Measurements from ENCODE around the gene NPAS3.

The NPAS3 gene

GRCh38 chr14:33150666-33151428 lies 212.2 kb downstream of the NPAS3 start:
- TF ChIP-seq TAF1 (IDR thresholded peaks at IDR 0.05; ENCODE audit: borderline replicate concordance, insufficient read depth, low read length) (no peak), REST (IDR thresholded peaks at IDR 0.05; ENCODE audit: insufficient read depth in 1 of 2, low read depth in 2 of 2, low read length in 2 of 2) (no peak), POLR2AphosphoS5 (IDR thresholded peaks at IDR 0.05; ENCODE audit: low read depth, low read length) (no peak), FOXP2 (optimal IDR thresholded peaks at IDR 0.05; ENCODE audit: borderline replicate concordance, extremely low read depth, extremely low read length, insufficient read depth) (no peak), SIN3A (IDR thresholded peaks at IDR 0.05; ENCODE audit: borderline replicate concordance, insufficient read depth, low read length) (no peak)

- no peak for TF ChIP-seq REST (IDR thresholded peaks at IDR 0.05; ENCODE audit: insufficient read depth in 1 of 2, low read depth in 2 of 2, low read length in 2 of 2)
- TF ChIP-seq FOXP2 (optimal IDR thresholded peaks at IDR 0.05; ENCODE audit: borderline replicate concordance, extremely low read depth, extremely low read length, insufficient read depth), result no peak
- TF ChIP-seq POLR2AphosphoS5 (IDR thresholded peaks at IDR 0.05; ENCODE audit: low read depth, low read length), result no peak
- no peak for TF ChIP-seq SIN3A (IDR thresholded peaks at IDR 0.05; ENCODE audit: borderline replicate concordance, insufficient read depth, low read length)
- TF ChIP-seq TAF1 (IDR thresholded peaks at IDR 0.05; ENCODE audit: borderline replicate concordance, insufficient read depth, low read length), result no peak
Observed at GRCh38 chr14:33163109-33163508, 224.4 kb downstream of the NPAS3 start.

GRCh38 chr14:33163600-33163999 lies 224.9 kb downstream of the NPAS3 start:
- TF ChIP-seq FOXP2 (optimal IDR thresholded peaks at IDR 0.05; ENCODE audit: borderline replicate concordance, extremely low read depth, extremely low read length, insufficient read depth) (no peak), POLR2AphosphoS5 (IDR thresholded peaks at IDR 0.05; ENCODE audit: low read depth, low read length) (no peak), REST (IDR thresholded peaks at IDR 0.05; ENCODE audit: insufficient read depth in 1 of 2, low read depth in 2 of 2, low read length in 2 of 2) (no peak), TAF1 (IDR thresholded peaks at IDR 0.05; ENCODE audit: borderline replicate concordance, insufficient read depth, low read length) (no peak), SIN3A (IDR thresholded peaks at IDR 0.05; ENCODE audit: borderline replicate concordance, insufficient read depth, low read length) (no peak)

GRCh38 chr14:33165144-33165925 lies 226.7 kb downstream of the NPAS3 start:
- no peak for TF ChIP-seq TAF1 (IDR thresholded peaks at IDR 0.05; ENCODE audit: borderline replicate concordance, insufficient read depth, low read length)
- TF ChIP-seq SIN3A (IDR thresholded peaks at IDR 0.05; ENCODE audit: borderline replicate concordance, insufficient read depth, low read length), result no peak
- no peak for TF ChIP-seq REST (IDR thresholded peaks at IDR 0.05; ENCODE audit: insufficient read depth in 1 of 2, low read depth in 2 of 2, low read length in 2 of 2)
- no peak for TF ChIP-seq FOXP2 (optimal IDR thresholded peaks at IDR 0.05; ENCODE audit: borderline replicate concordance, extremely low read depth, extremely low read length, insufficient read depth)
- no peak for TF ChIP-seq POLR2AphosphoS5 (IDR thresholded peaks at IDR 0.05; ENCODE audit: low read depth, low read length)

Data from PFSK-1 (cell line).